H1 (cell line): ENCODE results near the gene MRPL19. TPM values are rescaled to one million over a fixed set of nuclear protein-coding genes. Genes with fewer than 3 reads are reported as not detected.

ENCODE experiments used
- BACH1 ChIP-seq: IDR thresholded peaks from 2 replicates; pipeline ENCODE4 v1.6.1; 2012; ENCODE audit warnings: low read length, improper control_type of control experiment
- CBX8 ChIP-seq: fragments of 300-800, 300-1000 bp; sonication (generic); IDR thresholded peaks from 2 replicates; pipeline ENCODE4 v1.7.1; 2016; ENCODE audit warnings: low read depth, low read length, borderline replicate concordance
- CHD2 ChIP-seq: IDR thresholded peaks from 2 replicates; pipeline ENCODE4 v1.6.1; 2012; ENCODE audit warnings: low read length, improper control_type of control experiment
- CTBP2 ChIP-seq: IDR thresholded peaks from 2 replicates; pipeline ENCODE4 v1.7.0; 2011; ENCODE audit warnings: borderline replicate concordance, mild to moderate bottlenecking, moderate library complexity, mixed read lengths, low read length; ENCODE audit not compliant: insufficient read depth, insufficient read length
- CTCF ChIP-seq, 3 experiments: IDR thresholded peaks; 1 replicate in 2 of 3; 2 replicates in 1 of 3; pipeline versions ENCODE4 v1.5.1 to v1.6.1; 2011; ENCODE audit warnings: low read length in 3 of 3, mild to moderate bottlenecking in 3 of 3, inconsistent platforms in 2 of 3, low read depth in 1 of 3, moderate library complexity in 1 of 3; ENCODE audit not compliant: insufficient read depth in 1 of 3; ENCODE audit errors: control extremely low read depth in 1 of 3
- EZH2 ChIP-seq: fragments of 200-600 bp; sonication (generic); IDR thresholded peaks from 2 replicates; pipeline ENCODE4 v1.7.1; 2012; ENCODE audit warnings: low read depth, mild to moderate bottlenecking, moderate library complexity, low read length, inconsistent platforms; ENCODE audit not compliant: severe bottlenecking
- GABPA ChIP-seq: IDR thresholded peaks from 2 replicates; pipeline ENCODE4 v1.6.1; 2011; ENCODE audit warnings: mild to moderate bottlenecking, low read length, moderate library complexity, borderline replicate concordance; ENCODE audit not compliant: insufficient read depth
- GTF2F1 ChIP-seq: IDR thresholded peaks from 2 replicates; pipeline ENCODE4 v1.6.1; 2012; ENCODE audit warnings: low read depth, low read length, improper control_type of control experiment, borderline replicate concordance
- JUN ChIP-seq: IDR thresholded peaks from 2 replicates; pipeline ENCODE4 v1.6.1; 2011; ENCODE audit warnings: low read depth, mild to moderate bottlenecking, improper control_type of control experiment, low read length
- KDM1A ChIP-seq: fragments of 200-600, 300-600 bp; sonication (generic); IDR thresholded peaks from 2 replicates; pipeline ENCODE4 v1.7.1; 2016; ENCODE audit warnings: mild to moderate bottlenecking, low read length, borderline replicate concordance
- KDM4A ChIP-seq: IDR thresholded peaks from one replicate; pipeline ENCODE4 v1.7.1; 2012; ENCODE audit warnings: low read depth, mild to moderate bottlenecking, moderate library complexity, low read length, inconsistent platforms; ENCODE audit not compliant: severe bottlenecking
- NANOG ChIP-seq: IDR thresholded peaks from 2 replicates; pipeline ENCODE4 v1.6.1; 2011; ENCODE audit warnings: low read length, low read depth, mild to moderate bottlenecking, inconsistent platforms; ENCODE audit not compliant: insufficient read depth, poor library complexity, severe bottlenecking
- PHF8 ChIP-seq: fragments of 200-600 bp; sonication (generic); conservative IDR thresholded peaks from 2 replicates; pipeline ENCODE4 v1.7.1; 2012; ENCODE audit warnings: low read depth, mild to moderate bottlenecking, inconsistent platforms, low read length, moderate library complexity
- RAD21 ChIP-seq, 2 experiments: IDR thresholded peaks in 1 of 2; conservative IDR thresholded peaks in 1 of 2; 2 replicates each; pipeline ENCODE4 v1.6.1; 2011; ENCODE audit warnings: low read depth in 2 of 2, low read length in 2 of 2, improper control_type of control experiment in 1 of 2, inconsistent platforms in 1 of 2, mild to moderate bottlenecking in 1 of 2, moderate library complexity in 1 of 2
- RXRA ChIP-seq: IDR thresholded peaks from 2 replicates; pipeline ENCODE4 v1.6.1; 2011; ENCODE audit warnings: low read depth, mild to moderate bottlenecking, low read length, moderate library complexity; ENCODE audit not compliant: insufficient read depth
- SAP30 ChIP-seq: fragments of 300-600 bp; sonication (generic); IDR thresholded peaks from 2 replicates; pipeline ENCODE4 v1.7.1; 2012; ENCODE audit warnings: low read length, moderate library complexity, mild to moderate bottlenecking, inconsistent platforms; ENCODE audit not compliant: insufficient read depth, insufficient replicate concordance
- SP1 ChIP-seq: IDR thresholded peaks from 2 replicates; pipeline ENCODE4 v1.6.1; 2011; ENCODE audit warnings: low read depth, low read length
- SP4 ChIP-seq: IDR thresholded peaks from 2 replicates; pipeline ENCODE4 v1.6.1; 2012; ENCODE audit warnings: low read length, inconsistent platforms
- TAF1 ChIP-seq: IDR thresholded peaks from 2 replicates; pipeline ENCODE4 v1.6.1; 2011; ENCODE audit warnings: mild to moderate bottlenecking, low read depth, low read length
- TAF7 ChIP-seq: optimal IDR thresholded peaks from 2 replicates; pipeline ENCODE3; 2011; ENCODE audit warnings: low read depth, mild to moderate bottlenecking, inconsistent platforms, low read length, moderate library complexity, borderline replicate concordance
- YY1 ChIP-seq: IDR thresholded peaks from 2 replicates; pipeline ENCODE4 v1.6.1; 2011; ENCODE audit warnings: low read depth, mild to moderate bottlenecking, low read length
- polyA plus RNA-seq, 7 experiments: library from polyadenylated mRNA; depleted of rRNA in 3 of 7; stranded (reverse) in 5 of 7; unstranded in 2 of 7; fragments of >200 nt in 5 of 7; fragments of 200-250 nt in 2 of 7; gene quantifications; 1 replicate in 5 of 7; 2 replicates in 1 of 7; 4 replicates in 1 of 7; pipeline versions ENCODE4 v1.2.1 to v1.2.3, GENCODE V29; 2011 to 2013; ENCODE audit warnings: missing spikeins in 2 of 7, mixed read lengths in 2 of 7
- total RNA-seq: library from RNA; stranded (reverse); fragmentation: NEBNext Ultra II Directional; extraction: Animal tissue kit (Norgen Biotek cat#: 25700); gene quantifications from 2 replicates; pipeline ENCODE4 v1.2.1, GENCODE V29; 2021

Gene MRPL19
- total and polyA plus RNA-seq, 2 of the 8 experiments (the other 6 are each of a cell fraction or from before 2014, with no cell fraction given), result 18.1 to 75.2 TPM

- TF ChIP-seq CTBP2 (no peak), RAD21 (IDR thresholded peaks at IDR 0.05 in 1 of 2, conservative IDR thresholded peaks at IDR 0.05 in 1 of 2; ENCODE audit: low read depth in 2 of 2, low read length in 2 of 2) (peak; percentile 13 to 24; a peak in 3 of 4 replicates), GABPA (peak; percentile 85), NANOG (no peak), TAF1 (peak; percentile 77), CHD2 (no peak), KDM4A (peak; percentile 92), CTCF (IDR thresholded peaks at IDR 0.05; ENCODE audit: control extremely low read depth in 1 of 3, insufficient read depth in 1 of 3, low read depth in 1 of 3, low read length in 3 of 3) (peak; percentile 37 to 52 (median 47); a peak in 3 of 4 replicates), BACH1 (peak; percentile 67; the same call in 1 of the 2 replicates), TAF7 (no peak), SAP30 (no peak), RXRA (no peak), GTF2F1 (peak; percentile 20; the same call in 1 of the 2 replicates), JUN (no peak), CBX8 (no peak), SP1 (no peak), KDM1A (no peak), EZH2 (no peak), PHF8 (peak; percentile 93), YY1 (peak; percentile 89), SP4 (peak; percentile 42; the same call in 1 of the 2 replicates)
Observed at GRCh38 chr2:75710577-75711253, 64.1 kb downstream of the MRPL19 start, which contains the start of gene GCFC2 (continued).
